GM19025 (cell line): ENCODE data around the gene UGCG.
"Not testable (repeated sequence)": the region's sequence is repeated elsewhere in the genome, so short reads cannot be mapped to it uniquely, and the experiment has no call there.

Experiments
- ATAC-seq: cut with Tn5 transposase; IDR thresholded peaks from one replicate; pipeline ENCODE4 v1.9.1; 2021; ENCODE audit warnings: mild to moderate bottlenecking, low read depth, moderate library complexity; ENCODE audit not compliant: unreplicated experiment

UGCG gene

GRCh38 chr9:111895996-111896941, at the start of gene UGCG:
Gene UGCG (plus strand): TSS chr9:111896814. CDS start chr9:111897216, 402 bp downstream.
- peak; percentile 89 for ATAC-seq

DNA sequence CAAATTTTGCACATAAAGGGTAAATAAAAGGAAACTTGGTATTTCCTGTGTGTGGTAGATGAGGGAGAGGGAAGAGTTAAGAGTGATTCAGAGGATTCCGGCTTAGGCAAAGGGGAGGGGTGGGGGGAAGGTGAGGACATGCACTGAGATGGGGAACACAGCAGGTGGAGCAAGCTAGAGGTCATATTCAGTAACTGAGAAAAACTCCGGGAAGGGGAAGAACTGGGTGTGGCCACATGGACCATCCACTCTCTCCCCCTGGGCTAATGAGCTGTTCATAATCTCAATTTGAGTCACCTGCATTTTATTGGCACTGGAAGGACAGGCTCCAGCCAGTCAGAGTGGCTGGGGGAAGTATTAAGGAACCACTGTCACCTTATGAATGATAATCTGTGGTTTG, 45.1 kb upstream of the UGCG start:
- no peak for ATAC-seq

DNA sequence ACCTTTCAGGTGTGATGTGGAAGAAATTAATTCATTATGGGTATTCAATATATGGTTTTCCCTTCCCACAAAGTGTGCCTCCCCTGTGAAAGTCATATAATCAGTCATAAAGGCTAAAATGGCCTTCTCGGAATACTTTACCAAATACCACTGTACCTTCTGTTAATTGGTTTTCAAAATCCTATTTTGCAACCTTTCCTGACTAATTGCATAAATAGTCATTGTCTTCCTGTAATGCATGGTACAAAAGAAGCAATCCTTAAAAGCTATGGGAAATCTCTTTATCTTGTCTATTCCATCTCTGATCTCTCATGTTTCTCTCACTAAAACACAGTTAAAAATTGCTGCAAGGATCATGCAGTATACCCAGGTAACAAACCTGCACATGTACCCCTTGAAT, 44.3 kb upstream of the UGCG start:
- no peak for ATAC-seq

DNA sequence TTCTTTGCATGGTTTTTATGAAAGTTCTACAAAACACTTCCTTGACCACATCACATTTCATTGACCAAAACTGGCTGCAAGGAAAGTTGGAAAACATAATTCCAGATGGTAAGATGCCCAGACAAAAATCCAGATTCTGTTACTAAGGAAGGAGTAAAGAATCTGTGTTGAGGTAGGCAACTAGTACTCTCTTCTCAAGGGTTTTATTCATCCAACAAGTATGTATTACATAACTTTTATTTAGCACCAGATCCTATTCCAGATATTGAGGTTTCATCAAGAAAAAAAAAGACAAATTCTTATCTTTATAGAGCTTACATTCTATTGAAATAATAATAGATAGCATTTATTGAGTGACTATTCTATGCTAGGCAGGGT, 43.2 kb upstream of the UGCG start:
- ATAC-seq: no peak

- no peak for ATAC-seq
These were observed 41.8 kb upstream of the UGCG start for GRCh38 chr9:111854799-111855198.

DNA sequence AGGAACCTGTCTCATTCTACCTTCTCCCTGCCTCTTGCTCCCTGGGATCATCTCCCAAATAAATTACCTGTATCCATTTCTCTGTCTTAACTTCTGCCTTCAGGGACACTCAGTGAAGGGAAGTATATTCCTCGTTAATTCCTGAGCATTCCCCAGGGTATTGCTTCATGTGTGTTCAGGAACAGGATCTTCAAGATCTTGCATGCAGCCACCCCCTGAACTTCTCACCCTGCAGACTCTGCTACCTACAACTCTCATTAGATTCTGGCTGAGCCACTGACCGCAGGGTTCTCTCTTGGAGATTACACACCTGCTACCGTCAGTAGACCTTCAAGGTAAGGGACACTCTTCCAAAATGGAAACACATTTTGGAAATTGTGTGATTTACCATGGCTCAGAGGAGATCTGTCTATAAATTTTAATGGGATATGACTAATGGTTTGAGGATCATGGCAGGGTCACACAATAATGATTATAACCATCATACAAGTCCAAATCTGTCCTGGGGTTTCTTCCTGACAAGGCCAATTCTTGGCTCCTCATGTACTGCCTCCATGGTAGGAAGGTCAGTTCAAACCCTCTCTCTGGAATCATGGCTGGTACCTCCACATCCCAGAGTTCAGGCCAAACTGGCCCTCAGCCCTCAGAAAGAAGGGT, 38.9 kb upstream of the UGCG start:
- ATAC-seq: no peak

- no peak for ATAC-seq
These were observed 36.2 kb upstream of the UGCG start for GRCh38 chr9:111860443-111860842.

DNA sequence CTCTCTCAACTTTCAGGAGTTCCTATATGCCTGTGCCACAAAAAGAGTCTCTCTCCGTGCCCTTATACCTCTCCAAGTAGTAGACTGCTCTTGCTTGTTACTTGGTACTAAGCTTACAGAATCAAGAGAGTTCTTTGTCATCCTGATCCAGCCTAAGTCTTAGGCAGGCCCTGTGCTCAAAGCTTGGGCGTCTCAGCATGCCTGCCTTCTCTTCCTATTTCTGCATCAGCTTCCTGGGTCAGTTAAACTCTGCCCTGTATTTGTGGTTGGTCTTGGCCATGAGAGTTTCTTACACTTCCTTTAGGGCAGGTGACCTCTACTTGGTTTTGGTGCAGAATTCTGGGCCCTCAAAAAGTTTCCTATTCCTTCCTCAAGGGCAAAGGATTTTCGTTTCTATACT, 33.0 kb upstream of the UGCG start:
- ATAC-seq: no peak

- ATAC-seq: no peak
These were observed 29.6 kb upstream of the UGCG start for GRCh38 chr9:111866976-111867375.

- no peak for ATAC-seq
These were observed 28.1 kb upstream of the UGCG start for GRCh38 chr9:111868475-111868874.

GRCh38 chr9:111870774-111871498, 25.7 kb upstream of the UGCG start:
- ATAC-seq: no peak

- no peak for ATAC-seq
These were observed 25.1 kb upstream of the UGCG start for GRCh38 chr9:111871499-111871855.

DNA sequence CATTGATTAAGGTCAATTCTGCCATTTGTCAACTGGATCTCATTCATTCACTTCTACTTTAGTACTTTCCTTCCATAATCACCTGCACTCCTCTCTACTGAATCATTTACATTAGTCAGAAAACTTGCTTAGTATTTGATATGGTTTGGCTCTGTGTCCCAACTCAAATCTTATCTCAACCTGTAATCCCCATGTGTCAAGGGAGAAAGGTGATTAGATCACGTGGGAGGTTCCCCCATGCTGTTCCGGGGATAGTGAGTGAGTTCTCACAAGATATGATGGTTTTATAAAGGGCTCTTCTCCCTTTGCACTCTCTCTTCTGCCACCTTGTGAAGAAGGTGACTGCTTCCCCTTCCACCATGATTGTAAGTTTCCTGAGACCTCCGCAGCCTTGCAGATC, 23.7 kb upstream of the UGCG start:
- no peak for ATAC-seq

DNA sequence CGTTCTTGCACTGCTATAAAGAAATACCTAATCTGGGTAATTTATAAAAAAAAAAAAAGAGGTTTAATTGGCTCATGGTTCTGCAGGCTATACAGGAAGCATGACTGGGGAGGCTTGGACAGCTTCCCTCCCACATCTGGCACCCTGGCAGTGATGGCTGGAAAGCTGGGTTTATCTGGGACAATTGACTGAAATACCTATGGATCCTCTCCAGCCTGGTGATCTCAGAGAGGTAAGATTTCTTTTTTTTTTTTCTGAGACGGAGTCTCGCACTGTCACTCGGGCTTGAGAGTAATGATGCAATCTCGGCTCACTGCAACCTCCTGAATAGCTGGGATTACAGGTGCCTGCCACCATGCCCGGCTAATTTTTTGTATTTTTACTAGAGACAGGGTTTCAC, 22.7 kb upstream of the UGCG start:
- no peak for ATAC-seq

DNA sequence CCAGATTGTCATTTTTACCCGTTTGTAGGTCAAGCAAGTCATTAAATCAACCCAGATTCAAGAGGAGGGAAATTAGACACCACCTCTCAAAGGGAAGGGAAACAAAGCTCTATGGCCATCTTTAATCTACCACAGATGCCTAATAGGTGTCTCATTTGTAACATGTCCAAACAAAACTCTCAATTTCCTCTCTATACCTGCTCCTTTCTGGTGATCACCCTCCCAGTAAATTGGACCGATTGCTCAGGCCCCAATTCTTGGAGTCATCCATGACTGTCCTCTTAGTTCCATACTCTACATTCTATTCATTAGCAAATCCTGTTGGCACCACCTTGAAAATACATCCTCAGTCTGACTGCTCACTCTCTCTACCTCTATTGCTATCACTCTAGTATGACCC, 22.1 kb upstream of the UGCG start:
- no peak for ATAC-seq

- ATAC-seq: not testable (repeated sequence)
These were observed 21.3 kb upstream of the UGCG start for GRCh38 chr9:111875291-111875690.

DNA sequence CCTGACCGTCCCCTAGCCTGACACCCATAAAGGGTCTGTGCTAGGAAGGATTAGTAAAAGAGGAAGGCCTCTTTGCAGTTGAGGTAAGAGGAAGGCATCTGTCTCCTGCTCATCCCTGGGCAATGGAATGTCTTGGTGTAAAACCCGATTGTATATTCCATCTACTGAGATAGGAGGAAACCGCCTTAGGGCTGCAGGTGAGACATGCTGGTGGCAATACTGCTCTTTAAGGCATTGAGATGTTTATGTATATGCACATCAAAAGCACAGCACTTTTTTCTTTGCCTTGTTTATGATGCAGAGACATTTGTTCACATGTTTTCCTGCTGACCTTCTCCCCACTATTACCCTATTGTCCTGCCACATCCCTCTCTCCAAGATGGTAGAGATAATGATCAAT, 20.9 kb upstream of the UGCG start:
- not testable (repeated sequence) for ATAC-seq

GRCh38 chr9:111876179-111876578, 20.4 kb upstream of the UGCG start:
- no peak for ATAC-seq

GRCh38 chr9:111877420-111877819, 19.2 kb upstream of the UGCG start:
- no peak for ATAC-seq

DNA sequence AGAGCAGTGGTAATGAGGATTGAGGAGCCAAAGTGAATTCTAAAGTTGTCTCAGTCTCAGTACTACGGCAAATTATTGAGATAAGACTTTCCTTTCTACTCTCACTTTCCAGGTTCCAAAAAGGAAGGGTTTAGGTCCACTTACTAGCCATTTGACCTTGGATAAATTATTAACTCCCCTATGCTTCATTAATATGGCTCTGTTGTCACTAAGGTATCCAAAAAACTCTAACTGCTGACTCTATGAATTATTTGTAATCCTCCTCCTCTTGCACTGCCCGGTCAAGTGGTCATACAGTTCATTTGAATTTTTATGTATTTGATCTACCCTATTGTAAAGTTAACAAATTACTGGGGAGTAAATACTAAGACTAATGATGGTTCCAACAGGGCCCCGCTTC, 17.7 kb upstream of the UGCG start:
- ATAC-seq: no peak

- ATAC-seq: no peak
These were observed 9.5 kb upstream of the UGCG start for GRCh38 chr9:111886983-111887718.
